Measurements from ENCODE around the gene PRKCH.

PRKCH gene

DNA sequence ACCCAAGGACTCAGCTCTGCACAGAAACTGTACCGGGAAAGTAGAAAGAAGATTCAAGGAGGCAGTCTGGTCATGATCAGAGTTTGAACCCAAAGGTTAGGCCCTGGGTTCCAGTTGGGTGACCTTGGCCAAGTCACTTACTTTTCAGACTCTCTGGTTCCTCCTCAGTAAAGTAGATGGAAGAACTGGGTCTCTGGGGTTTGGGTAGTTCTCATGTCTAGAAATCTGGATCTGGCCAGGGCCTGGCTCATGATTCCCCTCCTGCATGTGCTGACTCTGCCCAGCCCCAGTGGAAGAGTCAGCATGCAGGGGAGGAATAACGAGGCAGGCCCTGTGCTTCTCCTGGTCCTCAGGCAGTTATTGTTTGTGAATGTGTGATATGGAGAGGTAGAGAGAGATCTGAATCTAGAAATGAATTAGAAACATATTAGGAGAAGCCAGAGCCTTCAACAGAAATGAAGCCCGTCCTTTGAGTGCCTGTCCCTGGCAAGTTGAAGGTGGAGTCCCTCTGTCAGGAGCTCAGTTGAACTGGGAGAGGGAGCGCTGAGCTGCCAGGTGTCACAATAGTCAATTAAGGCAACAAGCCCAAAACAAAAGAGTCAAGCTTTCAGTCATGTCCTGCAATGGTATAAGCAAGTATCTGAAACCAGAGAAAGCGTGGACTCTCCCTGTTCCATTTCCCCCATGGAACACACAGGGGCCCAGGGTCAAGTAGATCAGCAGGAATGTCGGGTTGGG, 242.7 kb downstream of the PRKCH start:
- H3K9me3 Mint-ChIP-seq (ENCODE audit: low read depth), result no peaks in the 10 kb centered on the region
- H3K27me3 Mint-ChIP-seq, result no peaks in the 10 kb centered on the region
- H3K36me3 Mint-ChIP-seq, result no peaks in the 10 kb centered on the region
- no peak overlapping the region for H3K4me3 Mint-ChIP-seq
- peak overlapping the region; percentile 25 for H3K27ac Mint-ChIP-seq
- H3K4me1 Mint-ChIP-seq (ENCODE audit: low read depth), result peaks cover 54% of the 10 kb centered on the region

DNA sequence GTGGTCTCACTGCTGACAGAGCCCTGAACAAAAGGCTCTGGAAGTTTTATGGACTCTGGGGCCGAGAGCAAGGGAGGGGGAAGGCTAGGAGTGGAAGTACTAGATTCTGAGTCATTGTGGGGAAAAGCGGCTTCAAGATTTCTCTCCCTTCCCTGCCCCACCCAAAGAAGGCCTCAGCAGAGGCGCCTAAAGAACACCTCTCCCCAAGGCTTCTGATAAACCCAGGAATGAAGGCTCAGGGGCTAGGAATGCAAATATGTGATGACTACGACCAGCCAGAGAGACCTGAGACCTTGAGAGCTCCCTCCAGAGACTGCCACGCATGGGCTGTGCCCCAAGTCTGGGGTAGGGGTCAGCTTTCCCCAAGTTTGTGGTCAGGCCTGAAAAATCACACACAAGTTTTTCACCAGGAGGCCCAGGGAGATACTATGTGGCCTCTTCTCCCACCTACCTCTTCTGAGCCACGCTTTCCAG, 243.3 kb downstream of the PRKCH start:
- Mint-ChIP-seq H3K4me3 (no peak overlapping the region), H3K36me3 (no peaks in the 10 kb centered on the region), H3K27me3 (no peaks in the 10 kb centered on the region), H3K27ac (peak overlapping the region; percentile 22), H3K9me3 (ENCODE audit: low read depth) (no peaks in the 10 kb centered on the region), H3K4me1 (ENCODE audit: low read depth) (peaks cover 60% of the 10 kb centered on the region)

DNA sequence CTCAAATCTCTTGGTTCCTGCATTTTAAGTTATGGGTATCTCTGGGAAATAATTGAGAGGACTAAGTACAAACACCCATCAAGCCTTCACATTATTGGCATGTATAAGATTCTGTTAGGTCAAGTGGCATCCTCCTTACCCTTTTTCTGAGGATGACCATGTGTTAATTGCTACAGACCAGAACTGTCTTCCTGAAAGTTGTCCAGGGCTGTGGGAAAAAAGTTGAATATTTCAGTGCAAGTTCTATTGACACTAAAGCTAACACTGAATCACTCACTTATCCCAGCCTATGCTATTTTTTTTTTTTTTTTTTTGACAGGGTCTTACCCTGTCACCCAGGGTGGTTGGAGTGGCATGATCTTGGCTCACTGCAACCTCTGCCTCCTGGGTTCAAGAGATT, 243.8 kb downstream of the PRKCH start:
- H3K27me3 Mint-ChIP-seq, result no peaks in the 10 kb centered on the region
- no peaks in the 10 kb centered on the region for H3K36me3 Mint-ChIP-seq
- no peaks in the 10 kb centered on the region for H3K9me3 Mint-ChIP-seq (ENCODE audit: low read depth)
- H3K4me3 Mint-ChIP-seq, result no peak overlapping the region
- peaks cover 66% of the 10 kb centered on the region for H3K4me1 Mint-ChIP-seq (ENCODE audit: low read depth)
- no peak overlapping the region for H3K27ac Mint-ChIP-seq

DNA sequence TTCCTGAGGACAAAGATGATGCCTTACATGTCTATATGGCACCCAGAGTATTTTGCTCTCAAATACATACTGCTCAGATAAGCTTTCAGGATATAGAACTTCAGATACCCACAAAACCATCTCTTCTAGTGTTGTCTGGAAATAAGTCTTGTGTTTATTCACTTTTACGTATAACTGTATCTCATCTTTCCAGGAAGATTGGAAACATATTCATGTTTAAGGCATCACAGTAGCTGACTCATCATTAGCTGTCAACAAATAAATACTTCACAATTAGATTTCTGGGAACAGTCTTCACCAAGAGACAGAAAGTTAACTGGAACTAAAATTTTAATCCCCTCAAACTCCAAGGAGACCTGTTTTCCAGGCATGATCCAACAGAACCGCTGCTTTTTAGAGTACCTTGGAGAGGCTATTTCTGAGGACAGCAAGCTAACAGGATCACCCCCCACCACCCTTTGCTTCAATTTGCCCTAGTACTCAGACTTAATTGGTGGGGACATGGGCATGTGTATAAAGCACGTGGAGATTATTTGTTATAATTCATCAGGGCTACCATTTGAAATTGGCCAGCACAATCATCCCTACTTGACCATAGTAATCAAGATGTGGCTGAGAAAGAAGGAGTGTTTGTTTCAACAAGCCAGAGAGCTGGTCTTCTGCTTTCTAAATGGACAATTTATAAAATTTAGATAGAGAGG, 244.6 kb downstream of the PRKCH start:
- H3K27me3 Mint-ChIP-seq, result no peaks in the 10 kb centered on the region
- H3K4me3 Mint-ChIP-seq, result no peak overlapping the region
- H3K36me3 Mint-ChIP-seq, result no peaks in the 10 kb centered on the region
- H3K9me3 Mint-ChIP-seq (ENCODE audit: low read depth), result no peaks in the 10 kb centered on the region
- peak overlapping the region; percentile 68 for H3K27ac Mint-ChIP-seq
- H3K4me1 Mint-ChIP-seq (ENCODE audit: low read depth), result peaks cover 74% of the 10 kb centered on the region

DNA sequence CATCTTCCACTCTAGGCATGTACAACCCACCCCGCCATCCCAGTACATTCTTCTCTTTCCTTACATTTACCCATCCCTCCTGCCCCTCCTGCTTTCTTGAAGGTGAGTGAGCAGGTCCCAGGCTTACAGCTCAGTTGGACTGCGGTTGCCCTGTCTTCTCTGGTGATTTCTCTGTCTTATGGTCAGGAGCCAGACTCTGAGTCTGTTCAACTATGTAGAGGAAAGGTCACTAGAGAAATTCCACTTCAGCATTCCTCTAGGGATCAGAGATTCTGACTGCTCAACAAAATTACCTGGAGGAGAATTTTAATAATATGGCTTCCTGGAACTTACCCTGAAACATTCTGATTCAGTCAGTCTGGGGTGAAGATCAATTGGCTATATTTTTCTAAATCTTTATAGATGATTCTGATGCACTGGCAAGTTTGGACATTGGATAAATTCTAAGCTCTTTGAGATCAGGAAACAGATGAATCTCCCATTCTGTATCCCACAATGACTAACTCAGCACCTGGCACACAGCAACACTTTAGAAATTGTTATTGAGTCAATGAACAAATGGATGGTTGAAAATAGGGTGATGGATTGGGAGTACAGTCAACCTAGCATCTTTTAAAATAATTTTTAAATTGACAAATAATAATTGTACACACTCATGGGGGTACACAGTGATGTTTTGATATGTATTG, 245.3 kb downstream of the PRKCH start:
- Mint-ChIP-seq H3K9me3 (ENCODE audit: low read depth) (no peaks in the 10 kb centered on the region), H3K4me1 (ENCODE audit: low read depth) (peaks cover 77% of the 10 kb centered on the region), H3K36me3 (no peaks in the 10 kb centered on the region), H3K4me3 (no peak overlapping the region), H3K27me3 (no peaks in the 10 kb centered on the region), H3K27ac (peak overlapping the region; percentile 46)

GRCh38 chr14:61567838-61568571, 246.6 kb downstream of the PRKCH start:
- Mint-ChIP-seq H3K27ac (peak overlapping the region; percentile 82), H3K9me3 (ENCODE audit: low read depth) (no peaks in the 10 kb centered on the region), H3K27me3 (no peaks in the 10 kb centered on the region), H3K4me3 (peak overlapping the region; percentile 80), H3K4me1 (ENCODE audit: low read depth) (peaks cover 76% of the 10 kb centered on the region), H3K36me3 (no peaks in the 10 kb centered on the region)

DNA sequence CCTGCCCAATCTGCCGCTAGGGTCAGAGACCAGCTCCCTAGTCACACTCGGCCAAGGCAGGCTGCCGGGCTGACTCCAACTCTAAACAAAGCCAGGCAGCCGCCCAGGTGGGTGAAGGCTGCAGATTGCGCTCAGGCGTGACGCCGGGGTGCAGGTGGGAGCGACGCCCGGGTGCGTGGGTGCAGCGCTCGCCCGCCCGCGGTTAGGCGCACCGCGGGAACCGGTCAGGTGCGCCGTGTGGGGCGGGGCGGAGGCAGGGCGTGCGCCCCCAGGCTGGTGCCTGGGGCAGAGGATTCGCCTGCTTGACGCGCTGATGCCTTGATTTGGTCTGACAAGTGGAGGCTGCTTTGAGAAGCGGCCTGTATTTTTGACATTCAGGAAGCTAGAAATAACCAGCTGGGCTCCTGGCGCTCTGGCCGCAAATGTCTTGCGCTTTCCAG, 247.2 kb downstream of the PRKCH start:
- H3K27me3 Mint-ChIP-seq, result no peaks in the 10 kb centered on the region
- peaks cover 77% of the 10 kb centered on the region for H3K4me1 Mint-ChIP-seq (ENCODE audit: low read depth)
- H3K36me3 Mint-ChIP-seq, result no peaks in the 10 kb centered on the region
- peak overlapping the region; percentile 82 for H3K27ac Mint-ChIP-seq
- no peaks in the 10 kb centered on the region for H3K9me3 Mint-ChIP-seq (ENCODE audit: low read depth)
- H3K4me3 Mint-ChIP-seq, result peak overlapping the region; percentile 80

DNA sequence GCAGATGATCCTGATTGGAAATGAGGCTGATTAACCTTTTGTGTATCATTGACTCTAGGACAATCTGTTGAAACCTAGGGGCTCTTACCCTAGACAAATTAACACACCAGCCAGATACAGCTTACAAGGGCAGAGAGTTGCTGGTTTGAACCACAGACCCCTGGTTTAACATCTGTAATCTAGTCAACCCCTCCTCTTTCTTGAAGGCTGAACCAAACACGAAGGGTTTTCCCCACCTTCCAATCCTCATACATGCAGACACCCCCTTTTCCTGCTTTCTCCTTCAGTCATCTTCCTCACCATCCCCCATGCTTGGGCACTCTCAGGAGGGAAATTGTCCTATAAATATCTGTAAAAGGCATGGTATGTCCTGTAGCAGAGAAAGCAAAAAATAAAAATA, 247.9 kb downstream of the PRKCH start:
- Mint-ChIP-seq H3K4me3 (peak overlapping the region; percentile 75), H3K36me3 (no peaks in the 10 kb centered on the region), H3K27ac (peak overlapping the region; percentile 43), H3K9me3 (ENCODE audit: low read depth) (no peaks in the 10 kb centered on the region), H3K27me3 (no peaks in the 10 kb centered on the region), H3K4me1 (ENCODE audit: low read depth) (peaks cover 82% of the 10 kb centered on the region)

DNA sequence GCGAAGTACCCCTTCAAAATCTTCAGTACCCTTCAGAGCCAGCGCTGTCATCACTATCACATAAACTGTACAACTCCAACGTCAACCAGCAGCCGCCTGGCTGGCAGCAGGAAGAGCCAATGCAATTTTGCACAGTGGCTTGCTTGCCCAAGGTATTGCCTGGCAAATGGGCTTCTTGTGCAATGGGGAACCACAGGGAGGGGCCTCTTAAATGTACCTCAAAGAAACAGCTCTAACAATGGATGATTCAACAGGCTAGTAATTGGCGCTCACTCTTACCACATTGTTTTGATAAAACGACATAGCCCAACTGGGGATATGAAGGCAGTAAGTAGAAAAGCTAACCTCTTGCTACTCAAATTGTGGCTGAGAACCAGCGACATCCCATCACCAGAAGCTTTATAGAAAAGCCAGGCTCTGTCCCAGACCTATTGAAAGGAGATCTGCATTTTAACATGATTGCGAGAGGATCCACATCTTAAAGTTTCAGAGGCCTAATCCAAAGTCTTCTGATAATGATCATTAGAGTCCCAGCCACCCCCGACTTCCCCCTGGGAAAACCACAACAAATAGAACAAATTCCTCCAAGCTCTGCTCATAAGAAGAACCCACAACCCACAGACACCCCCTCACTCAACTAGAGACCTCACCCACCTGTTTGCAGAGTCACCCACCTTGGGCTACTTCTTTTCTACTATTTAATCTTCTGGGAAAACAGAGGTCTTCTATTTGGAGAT, 248.6 kb downstream of the PRKCH start:
- peaks cover 83% of the 10 kb centered on the region for H3K4me1 Mint-ChIP-seq (ENCODE audit: low read depth)

GRCh38 chr14:61570549-61571290, 249.3 kb downstream of the PRKCH start:
- Mint-ChIP-seq H3K27me3 (no peaks in the 10 kb centered on the region), H3K4me1 (ENCODE audit: low read depth) (peaks cover 82% of the 10 kb centered on the region), H3K4me3 (peak overlapping the region; percentile 75)

More for the DNA sequence above, 248.6 kb downstream of the PRKCH start:
- H3K9me3 Mint-ChIP-seq (ENCODE audit: low read depth), result no peaks in the 10 kb centered on the region
- no peaks in the 10 kb centered on the region for H3K36me3 Mint-ChIP-seq
- no peaks in the 10 kb centered on the region for H3K27me3 Mint-ChIP-seq
- peak overlapping the region; percentile 75 for H3K4me3 Mint-ChIP-seq
- H3K27ac Mint-ChIP-seq, result peak overlapping the region; percentile 82

GRCh38 chr14:61571917-61572316, 250.5 kb downstream of the PRKCH start:
- Mint-ChIP-seq H3K27me3 (no peaks in the 10 kb centered on the region), H3K27ac (no peak overlapping the region), H3K4me3 (no peak overlapping the region), H3K9me3 (ENCODE audit: low read depth) (no peaks in the 10 kb centered on the region), H3K4me1 (ENCODE audit: low read depth) (peaks cover 71% of the 10 kb centered on the region), H3K36me3 (no peaks in the 10 kb centered on the region)

More at GRCh38 chr14:61570549-61571290, 249.3 kb downstream of the PRKCH start:
- Mint-ChIP-seq H3K36me3 (no peaks in the 10 kb centered on the region), H3K27ac (peak overlapping the region; percentile 82), H3K9me3 (ENCODE audit: low read depth) (no peaks in the 10 kb centered on the region)

DNA sequence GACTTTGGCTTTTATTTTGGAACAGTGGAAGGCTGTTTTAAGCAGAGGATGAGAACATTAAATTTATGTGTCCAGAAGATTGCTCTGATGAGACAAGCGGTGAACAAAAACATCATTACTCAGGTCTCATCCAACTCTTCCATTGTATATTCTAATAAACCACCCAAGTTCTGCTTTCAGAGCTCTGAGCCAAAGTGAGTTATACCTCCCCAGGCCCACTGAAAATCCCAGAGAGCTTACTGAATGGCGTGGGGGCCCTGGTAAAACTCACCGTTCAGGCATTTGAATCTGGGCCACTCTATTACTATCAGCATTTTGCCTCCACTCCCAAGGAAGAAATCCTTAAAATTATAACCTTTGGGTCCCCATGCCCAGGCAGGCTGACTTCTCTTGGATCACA, 251.9 kb downstream of the PRKCH start:
- no peaks in the 10 kb centered on the region for H3K36me3 Mint-ChIP-seq
- H3K27ac Mint-ChIP-seq, result peak overlapping the region; percentile 54
- H3K9me3 Mint-ChIP-seq (ENCODE audit: low read depth), result no peaks in the 10 kb centered on the region
- no peak overlapping the region for H3K4me3 Mint-ChIP-seq
- peaks cover 70% of the 10 kb centered on the region for H3K4me1 Mint-ChIP-seq (ENCODE audit: low read depth)
- H3K27me3 Mint-ChIP-seq, result no peaks in the 10 kb centered on the region

GRCh38 chr14:61573748-61574513, 252.6 kb downstream of the PRKCH start:
- Mint-ChIP-seq H3K9me3 (ENCODE audit: low read depth) (no peaks in the 10 kb centered on the region), H3K27me3 (no peaks in the 10 kb centered on the region), H3K4me3 (peak overlapping the region; percentile 3), H3K4me1 (ENCODE audit: low read depth) (peaks cover 71% of the 10 kb centered on the region), H3K27ac (peak overlapping the region; percentile 54), H3K36me3 (no peaks in the 10 kb centered on the region)

Data from activated naive CD8-positive, alpha-beta T cell (primary cell).